ENCODE results near the gene NT5E. TPM values are rescaled to one million over a fixed set of nuclear protein-coding genes. Genes with fewer than 3 reads are reported as not detected.
A peak's percentile ranks its signal among the peaks of the same experiment; 100 is the strongest.

NT5E gene
- total RNA-seq, 1 donor from 2014 or later = 29.9 TPM

- DNase-seq (ENCODE audit: low spot score) = no peak
- ATAC-seq = no peak
Observed at GRCh38 chr6:85421181-85421580, 28.7 kb upstream of the NT5E start.

- DNase-seq (ENCODE audit: low spot score) (no peak), ATAC-seq (no peak)
Observed at GRCh38 chr6:85421972-85422371, 27.9 kb upstream of the NT5E start.

- DNase-seq (ENCODE audit: low spot score) (no peak), ATAC-seq (no peak)
Observed at GRCh38 chr6:85422996-85423395, 26.9 kb upstream of the NT5E start.

- ATAC-seq = no peak
Observed at GRCh38 chr6:85424981-85425380, 24.9 kb upstream of the NT5E start.

GRCh38 chr6:85425997-85426396 lies 23.9 kb upstream of the NT5E start:
- DNase-seq (ENCODE audit: low spot score) (no peak), ATAC-seq (no peak)

More at GRCh38 chr6:85424981-85425380, 24.9 kb upstream of the NT5E start:
- no peak for DNase-seq (ENCODE audit: low spot score)

- ATAC-seq (no peak), DNase-seq (ENCODE audit: low spot score) (no peak)
Observed at GRCh38 chr6:85428486-85428885, 21.4 kb upstream of the NT5E start.

- ATAC-seq (no peak), DNase-seq (ENCODE audit: low spot score) (no peak)
Observed at GRCh38 chr6:85429346-85429745, 20.5 kb upstream of the NT5E start.

GRCh38 chr6:85431271-85431670 lies 18.6 kb upstream of the NT5E start:
- ATAC-seq (no peak), DNase-seq (ENCODE audit: low spot score) (no peak)

- DNase-seq (ENCODE audit: low spot score) (no peak), ATAC-seq (no peak)
Observed at GRCh38 chr6:85432554-85432953, 17.3 kb upstream of the NT5E start.

- ATAC-seq (no peak), DNase-seq (ENCODE audit: low spot score) (no peak)
Observed at GRCh38 chr6:85435851-85436250, 14.0 kb upstream of the NT5E start.

- ATAC-seq = no peak
- no peak for DNase-seq (ENCODE audit: low spot score)
Observed at GRCh38 chr6:85436411-85436810, 13.5 kb upstream of the NT5E start.

GRCh38 chr6:85436939-85437495 lies 12.9 kb upstream of the NT5E start:
- ATAC-seq = no peak
- DNase-seq (ENCODE audit: low spot score) = no peak

- no peak for ATAC-seq
- no peak for DNase-seq (ENCODE audit: low spot score)
Observed at GRCh38 chr6:85443349-85444117, 6.3 kb upstream of the NT5E start.

- ATAC-seq = no peak
- DNase-seq (ENCODE audit: low spot score) = no peak
Observed at GRCh38 chr6:85449388-85449817, 480 bp upstream of the NT5E start.

GRCh38 chr6:85451565-85452306 lies 1.9 kb downstream of the NT5E start:
- ATAC-seq = peak; percentile 36
- no peak for DNase-seq (ENCODE audit: low spot score)

GRCh38 chr6:85452441-85452881 lies 2.6 kb downstream of the NT5E start:
- DNase-seq (ENCODE audit: low spot score) (no peak), ATAC-seq (peak; percentile 13)

GRCh38 chr6:85453052-85453451 lies 3.2 kb downstream of the NT5E start:
- DNase-seq (ENCODE audit: low spot score) = no peak
- ATAC-seq = no peak

- DNase-seq (ENCODE audit: low spot score) = no peak
- no peak for ATAC-seq
Observed at GRCh38 chr6:85453490-85453889, 3.6 kb downstream of the NT5E start.

- DNase-seq (ENCODE audit: low spot score) (no peak), ATAC-seq (no peak)
Observed at GRCh38 chr6:85455471-85456026, 5.7 kb downstream of the NT5E start.

- ATAC-seq = no peak
- DNase-seq (ENCODE audit: low spot score) = no peak
Observed at GRCh38 chr6:85456782-85457181, 6.9 kb downstream of the NT5E start.

- no peak for DNase-seq (ENCODE audit: low spot score)
Observed at GRCh38 chr6:85458184-85458583, 8.3 kb downstream of the NT5E start.

GRCh38 chr6:85458782-85459181 lies 8.9 kb downstream of the NT5E start:
- ATAC-seq (peak; percentile 71), DNase-seq (ENCODE audit: low spot score) (peak; percentile 57)

More at GRCh38 chr6:85458184-85458583, 8.3 kb downstream of the NT5E start:
- no peak for ATAC-seq
